Heart right ventricle (tissue), 16 donors: ENCODE results near the gene CYTH4. TPM values are rescaled to one million over a fixed set of nuclear protein-coding genes. Genes with fewer than 3 reads are reported as not detected.

ENCODE experiments used
- ATAC-seq, 8 donors: fragments of 200-7000 bp; cut with Tn5 transposase; one replicate each; pipeline ENCODE4 v1.9.1; 2020; ENCODE audit warnings: mild to moderate bottlenecking in 8 of 8, moderate library complexity in 8 of 8, moderate number of reproducible peaks in 1 of 8
- DNase-seq, 2 donors: peaks; one replicate each; pipeline ENCODE4 v3.0.0-alpha.2; 2020
- H3K27ac ChIP-seq, 10 donors: fragments of 200-600 bp; sonication (generic) in 2 of 10; one replicate each; pipeline versions ENCODE4 v1.5.0 to v1.8.0; 2020 to 2022; ENCODE audit warnings: mild to moderate bottlenecking in 3 of 10
- H3K27me3 ChIP-seq, 7 donors: fragments of 200-600 bp; one replicate each; pipeline ENCODE4 v1.8.0; 2021 to 2022; ENCODE audit warnings: mild to moderate bottlenecking in 2 of 7
- H3K36me3 ChIP-seq, 9 donors: fragments of 200-600 bp; sonication (generic) in 1 of 9; one replicate each; pipeline versions ENCODE4 v1.5.0 to v1.8.0; 2020 to 2022; ENCODE audit warnings: mild to moderate bottlenecking in 2 of 9
- H3K4me1 ChIP-seq, 9 donors: fragments of 200-600 bp; sonication (generic) in 1 of 9; one replicate each; pipeline versions ENCODE4 v1.5.0 to v1.8.0; 2020 to 2022; ENCODE audit warnings: mild to moderate bottlenecking in 4 of 9
- H3K4me3 ChIP-seq, 10 donors: fragments of 200-600 bp; sonication (generic) in 2 of 10; one replicate each; pipeline versions ENCODE4 v1.5.0 to v1.8.0; 2020 to 2022; ENCODE audit warnings: mild to moderate bottlenecking in 7 of 10, moderate library complexity in 2 of 10
- H3K9me3 ChIP-seq, 11 donors: fragments of 200-600 bp in 10 of 11; sonication (generic) in 2 of 11; one replicate each; pipeline versions ENCODE4 v1.5.0 to v1.8.0; 2013 to 2022; ENCODE audit warnings: mild to moderate bottlenecking in 2 of 11, control low read depth in 1 of 11, moderate library complexity in 1 of 11
- CTCF ChIP-seq, 9 donors: fragments of 200-600 bp; sonication (generic) in 2 of 9; IDR thresholded peaks; one replicate each; pipeline versions ENCODE4 v1.5.0 to v1.8.0; 2021 to 2022; ENCODE audit warnings: antibody characterized with exemption in 9 of 9, mild to moderate bottlenecking in 5 of 9, moderate library complexity in 1 of 9
- WGBS, 2 donors: extraction: QIAGEN DNeasy Blood & Tissue Kit; methylation state at CpG; one replicate each; pipeline ENCODE4 v1.1.7; 2013; ENCODE audit warnings: inconsistent platforms in 1 of 2; 5-methylcytosine and 5-hydroxymethylcytosine counted together
- intact Hi-C, 10 donors: fragments of 100-400 bp; cut with DNase I; formaldehyde crosslinking; loops; one replicate each; pipeline versions ENCODE4 v1.11.1 to v1.14.2; 2022
- polyA plus RNA-seq, 2 donors: library from polyadenylated mRNA; stranded (reverse); fragments of 200-250 nt; gene quantifications; one replicate each; pipeline ENCODE4 v1.2.3, GENCODE V29; 2013
- total RNA-seq, 10 donors: library from RNA; stranded (reverse); fragmentation: NEBNext Ultra II Directional in 3 of 10; extraction: Animal tissue kit (Norgen Biotek cat#: 25700) in 3 of 10; gene quantifications; one replicate each; pipeline versions ENCODE4 v1.2.1 to v1.2.4, GENCODE V29; 2021 to 2023
- donor health status: Arrhythmogenic right ventricular cardiomyopathy.
- donor health status: ischemic (EF 13 %, LVEDD 7.1; RV severe dilation, severe dysfunction).
- donor health status: healthy with polysubstance abuse.
- donor health status: DM: no; HTN: yes; CAD: no.
- donor health status: DM: no; HTN: no; CAD: no.
- donor health status: ischemic (EF 25% LVEDD 6.9; RV normal size, moderate dysfunction).
- donor health status: ischemic (EF 25% LVEDD 5.7; RV mildly dilated, moderate dysfunction).
- donor health status: healthy.
- donor health status: DM: yes; HTN: yes; CAD: no.
- donor health status: Ischemic cardiomyopathy.
- donor health status: ischemic (EF 35%, LVEDD 5.7; RV mildly dilated, moderate dysfunction).
- donor health status: nonischemic (EF 11% LVEDD 7.7; RV severe dilation, severe dysfunction).
- donor health status: DM: yes; HTN: yes; CAD: no.
- donor health status: PGD.
- donor health status: ischemic (EF 29% LVEDD 5.4; RV normal size, mild dysfunction).
- donor health status: nonischemic (EF 23%, LVEDD 6.1; RV moderate dilation, normal function).

Gene CYTH4
- total and polyA plus RNA-seq, 12 donors, result 1.8 to 29.3 (median 4.3) TPM

GRCh38 chr22:37320726-37321677, 38.7 kb downstream of the CYTH4 start:
- ATAC-seq, result no peak
- Histone ChIP-seq H3K9me3 (no peaks in the 10 kb centered on the region), H3K4me1 (peaks cover 0 to 8% (median 6%) of the 10 kb centered on the region in 9 donors), H3K36me3 (no peaks in the 10 kb centered on the region), H3K4me3 (no peak overlapping the region), H3K27me3 (peaks cover 6 to 88% (median 57%) of the 10 kb centered on the region in 7 donors), H3K27ac (no peak overlapping the region)
- no peak for DNase-seq
- 79 to 81% methylated on average over 16 of the region's 16 CpGs for WGBS, 2 donors
- TF ChIP-seq CTCF (IDR thresholded peaks at IDR 0.05), result no peak
- intact Hi-C loops, result loop anchor here in 2 of 10 donors (5.0 to 10.0 kb wide), 2 partner anchors 104 to 106 kb away; partner anchors contain the start of gene ELFN2 (in 2 of the 2)

- intact Hi-C loops, result loop anchor here in 2 of 10 donors (5.0 to 10.0 kb wide), 2 partner anchors 100 to 103 kb away; partner anchors contain the start of gene ELFN2 (in 2 of the 2)
- H3K27ac ChIP-seq, result no peak overlapping the region
- H3K4me3 ChIP-seq, result no peak overlapping the region
- no peaks in the 10 kb centered on the region for H3K9me3 ChIP-seq
- no peak for TF ChIP-seq CTCF (IDR thresholded peaks at IDR 0.05)
- H3K27me3 ChIP-seq, result peaks cover 6 to 96% (median 86%) of the 10 kb centered on the region in 7 donors
- H3K4me1 ChIP-seq, result peaks cover 0 to 8% (median 6%) of the 10 kb centered on the region in 9 donors
- DNase-seq (no peak), ATAC-seq (no peak)
- H3K36me3 ChIP-seq, result no peaks in the 10 kb centered on the region
- WGBS, 2 donors, result 4 to 5% methylated on average over 51 of the region's 51 CpGs
Measured at GRCh38 chr22:37324340-37325038, 42.2 kb downstream of the CYTH4 start.

- H3K9me3 ChIP-seq, result no peaks in the 10 kb centered on the region
- ATAC-seq (no peak), DNase-seq (no peak)
- H3K27ac ChIP-seq, result no peak overlapping the region
- H3K36me3 ChIP-seq, result no peaks in the 10 kb centered on the region
- WGBS, 2 donors, result 3 to 5% methylated on average over 21 of the region's 21 CpGs
- no peak overlapping the region for H3K4me3 ChIP-seq
- peaks cover 6 to 97% (median 87%) of the 10 kb centered on the region in 7 donors for H3K27me3 ChIP-seq
- intact Hi-C loops, result loop anchor here in 1 of 10 donors (10.0 kb wide), 1 partner anchor 100 kb away; the partner anchor contains the start of gene ELFN2
- H3K4me1 ChIP-seq, result peaks cover 0 to 8% (median 6%) of the 10 kb centered on the region in 9 donors
- no peak for TF ChIP-seq CTCF (IDR thresholded peaks at IDR 0.05)
Measured at GRCh38 chr22:37325039-37325395, 42.7 kb downstream of the CYTH4 start.

GRCh38 chr22:37326726-37327125, 44.4 kb downstream of the CYTH4 start:
- Histone ChIP-seq H3K36me3 (no peaks in the 10 kb centered on the region), H3K27ac (no peak overlapping the region), H3K9me3 (no peaks in the 10 kb centered on the region), H3K27me3 (peaks cover 6 to 97% (median 91%) of the 10 kb centered on the region in 7 donors), H3K4me1 (peaks cover 0 to 8% (median 6%) of the 10 kb centered on the region in 9 donors), H3K4me3 (no peak overlapping the region)
- no peak for TF ChIP-seq CTCF (IDR thresholded peaks at IDR 0.05)
- 28 to 42% methylated on average over 7 of the region's 7 CpGs for WGBS, 2 donors
- DNase-seq, result no peak
- intact Hi-C loops, result loop anchor here in 1 of 10 donors (10.0 kb wide), 1 partner anchor 98 kb away; the partner anchor contains the start of gene ELFN2
- ATAC-seq, result peak in 1 of 8 donors; percentile 43
